Adipocyte (in vitro differentiated cells): ENCODE data around the gene ACO1.

Source experiments
- DNase-seq: peaks from one replicate; pipeline ENCODE4 v3.0.0-alpha.2; 2015; ENCODE audit warnings: low read depth
- H3K27me3 ChIP-seq: replicated peaks from 2 replicates; pipeline ENCODE4 v1.7.0; 2013; ENCODE audit warnings: mild to moderate bottlenecking, low read length, moderate library complexity; ENCODE audit not compliant: control insufficient read depth, insufficient read depth
- H3K36me3 ChIP-seq: 2 replicates; pipeline ENCODE4 v1.7.0; 2013; ENCODE audit warnings: low read length, mild to moderate bottlenecking, moderate library complexity; ENCODE audit not compliant: control insufficient read depth, insufficient read depth, severe bottlenecking
- H3K4me1 ChIP-seq: 2 replicates; pipeline ENCODE4 v1.7.0; 2013; ENCODE audit warnings: mild to moderate bottlenecking, low read length, moderate library complexity; ENCODE audit not compliant: control insufficient read depth, insufficient read depth
- H3K4me3 ChIP-seq: 2 replicates; pipeline ENCODE4 v1.7.0; 2013; ENCODE audit warnings: mild to moderate bottlenecking, low read length, moderate library complexity
- H3K9ac ChIP-seq: 2 replicates; pipeline ENCODE4 v1.7.0; 2013; ENCODE audit warnings: mild to moderate bottlenecking, low read length, moderate library complexity
- H3K9me3 ChIP-seq: 2 replicates; pipeline ENCODE4 v1.7.0; 2013; ENCODE audit warnings: mild to moderate bottlenecking, low read length, moderate library complexity; ENCODE audit not compliant: control insufficient read depth

ACO1 gene

DNA sequence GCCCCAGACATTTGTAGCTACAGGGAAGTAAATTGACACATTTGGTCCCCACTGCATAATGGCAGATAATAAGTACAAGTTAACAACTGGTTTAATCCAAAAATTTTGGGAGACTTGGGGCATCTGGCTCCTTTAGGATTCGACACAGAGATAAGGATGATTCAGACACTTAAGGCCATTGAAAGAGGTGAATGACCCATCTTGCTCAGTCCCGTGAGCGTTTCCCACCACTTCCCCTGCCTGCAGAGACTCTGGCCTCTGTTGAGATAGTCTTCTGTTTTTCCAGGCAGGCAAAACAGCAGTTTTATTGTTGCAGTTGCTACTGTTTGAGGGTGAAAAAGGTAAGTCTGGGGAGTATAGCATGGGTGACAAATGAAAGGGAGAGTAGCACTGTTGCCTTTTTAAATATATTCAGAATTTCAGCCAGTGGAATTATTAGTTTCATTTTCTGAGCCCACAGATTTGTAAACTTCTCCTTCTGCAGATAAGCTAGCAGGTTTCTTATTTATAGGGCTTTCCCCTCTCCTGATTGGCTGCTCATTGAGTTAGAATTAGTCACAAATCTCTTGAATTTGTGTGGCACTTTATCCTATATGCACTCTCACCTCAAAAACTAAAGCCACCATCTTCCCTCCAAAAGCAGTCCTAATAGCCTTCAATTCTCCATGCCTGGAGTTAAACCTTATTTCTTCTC is 19.3 kb downstream of the ACO1 start:
- Histone ChIP-seq H3K9ac (no peak overlapping the region), H3K36me3 (peaks cover 70% of the 10 kb centered on the region), H3K27me3 (no peaks in the 10 kb centered on the region)

DNA sequence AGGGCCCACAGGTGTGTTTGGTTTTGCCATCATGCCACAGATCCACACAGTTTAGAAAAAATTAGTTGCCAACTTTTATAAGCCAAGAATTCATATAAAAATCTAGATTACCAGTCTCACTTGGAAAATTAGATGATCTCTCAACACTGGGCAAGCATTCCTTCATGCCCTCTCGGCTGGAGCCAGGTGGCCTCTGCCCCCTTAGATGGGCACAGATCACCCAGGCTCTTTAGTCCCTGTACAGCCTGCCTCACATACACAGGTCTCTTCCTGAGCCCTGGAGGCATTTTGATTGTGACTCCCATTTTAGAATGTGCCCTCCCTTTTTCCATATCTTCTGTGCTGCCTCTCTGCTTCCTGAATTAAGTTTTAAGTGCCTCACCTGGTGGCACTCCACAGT is 20.0 kb downstream of the ACO1 start:
- DNase-seq = no peak
- Histone ChIP-seq H3K4me1 (peaks cover 27% of the 10 kb centered on the region), H3K27me3 (no peaks in the 10 kb centered on the region), H3K4me3 (no peak overlapping the region), H3K9ac (no peak overlapping the region), H3K36me3 (peaks cover 77% of the 10 kb centered on the region), H3K9me3 (peaks cover 14% of the 10 kb centered on the region)

More for the DNA sequence above, 19.3 kb downstream of the ACO1 start:
- Histone ChIP-seq H3K4me3 (no peak overlapping the region), H3K9me3 (peaks cover 14% of the 10 kb centered on the region), H3K4me1 (peaks cover 34% of the 10 kb centered on the region)
- DNase-seq = no peak

DNA sequence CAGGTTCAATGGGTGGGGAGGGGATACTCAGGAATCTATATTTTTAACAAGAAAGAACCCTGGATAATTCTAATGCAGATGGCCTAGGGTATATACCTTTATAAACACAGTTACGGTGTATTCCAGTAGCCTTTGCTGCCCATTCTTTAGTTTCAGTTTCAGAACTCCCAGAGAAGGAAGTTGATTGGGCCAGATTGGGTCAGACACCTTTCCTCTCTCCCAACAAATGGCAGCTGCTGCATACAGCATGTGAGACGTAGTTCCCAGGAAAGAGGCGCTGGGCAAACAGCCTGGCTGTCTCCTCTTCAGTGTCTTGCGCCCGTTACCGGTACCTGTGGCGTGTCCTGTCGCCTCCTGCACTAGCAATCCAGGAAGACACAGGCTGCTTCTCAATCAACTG is 20.4 kb downstream of the ACO1 start:
- Histone ChIP-seq H3K9me3 (peaks cover 14% of the 10 kb centered on the region), H3K9ac (no peak overlapping the region), H3K36me3 (peaks cover 81% of the 10 kb centered on the region), H3K4me1 (peaks cover 24% of the 10 kb centered on the region), H3K4me3 (no peak overlapping the region), H3K27me3 (no peaks in the 10 kb centered on the region)
- DNase-seq = no peak

DNA sequence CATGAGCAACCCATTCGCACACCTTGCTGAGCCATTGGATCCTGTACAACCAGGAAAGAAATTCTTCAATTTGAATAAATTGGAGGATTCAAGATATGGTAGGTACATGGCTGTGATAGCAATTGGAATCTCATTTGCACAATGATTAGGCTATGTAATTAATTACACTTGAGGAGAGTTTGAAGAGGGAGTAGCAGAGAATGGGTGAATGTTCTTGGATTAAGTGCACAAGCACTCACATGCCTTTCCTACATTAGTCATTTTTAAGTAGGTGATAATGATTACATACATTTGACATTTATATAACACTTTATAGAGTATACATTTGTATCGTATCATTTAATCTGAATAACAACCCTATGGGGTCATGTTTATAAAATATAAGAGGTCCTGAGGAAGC is 21.1 kb downstream of the ACO1 start:
- no peak for DNase-seq
- Histone ChIP-seq H3K27me3 (no peaks in the 10 kb centered on the region), H3K4me1 (peaks cover 24% of the 10 kb centered on the region), H3K9me3 (peaks cover 14% of the 10 kb centered on the region), H3K9ac (no peak overlapping the region), H3K36me3 (peaks cover 86% of the 10 kb centered on the region), H3K4me3 (no peak overlapping the region)

DNA sequence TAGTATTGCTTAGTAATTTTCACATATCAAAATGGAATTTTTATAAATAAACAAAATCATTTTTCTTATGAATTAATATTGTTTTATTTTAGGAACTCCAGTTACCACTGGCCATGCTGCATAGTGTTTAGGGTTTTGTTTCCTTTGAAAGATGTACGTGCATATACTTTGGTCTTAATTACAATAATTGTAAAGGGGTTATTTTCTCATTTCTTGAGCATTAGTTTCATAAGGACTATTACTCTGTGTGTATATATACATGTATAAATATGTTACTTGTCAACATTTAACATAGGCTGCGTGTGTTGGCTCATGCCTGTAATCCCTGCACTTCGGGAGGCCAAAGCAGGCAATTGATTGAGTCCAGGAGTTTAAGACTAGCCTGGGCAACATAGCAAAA is 21.6 kb downstream of the ACO1 start:
- Histone ChIP-seq H3K9me3 (peaks cover 14% of the 10 kb centered on the region), H3K27me3 (no peaks in the 10 kb centered on the region), H3K4me3 (no peak overlapping the region), H3K9ac (no peak overlapping the region), H3K36me3 (peaks cover 86% of the 10 kb centered on the region), H3K4me1 (peaks cover 24% of the 10 kb centered on the region)
- DNase-seq = no peak

DNA sequence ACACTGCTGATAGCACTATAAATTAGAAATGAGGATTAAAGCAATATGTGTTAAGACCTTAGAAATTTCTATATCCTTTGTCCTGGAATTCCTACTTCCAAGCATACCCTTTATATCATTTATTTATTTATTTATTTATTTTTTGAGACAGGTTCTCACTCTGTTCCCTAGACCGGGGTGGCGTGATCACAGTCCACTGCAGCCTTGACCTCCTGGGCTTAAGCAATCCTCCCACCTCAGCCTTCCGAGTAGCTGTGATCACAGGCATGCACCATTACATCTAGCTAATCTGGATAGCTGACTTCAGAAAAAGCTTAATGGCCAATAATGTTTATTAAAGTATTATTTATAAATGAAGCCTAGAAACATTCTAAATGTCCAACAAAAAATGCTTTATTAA is 27.3 kb downstream of the ACO1 start:
- H3K9me3 ChIP-seq = no peaks in the 10 kb centered on the region
- no peak overlapping the region for H3K9ac ChIP-seq
- no peaks in the 10 kb centered on the region for H3K27me3 ChIP-seq
- H3K4me1 ChIP-seq = peaks cover 34% of the 10 kb centered on the region
- no peak for DNase-seq
- peaks cover 87% of the 10 kb centered on the region for H3K36me3 ChIP-seq
- H3K4me3 ChIP-seq = no peak overlapping the region

DNA sequence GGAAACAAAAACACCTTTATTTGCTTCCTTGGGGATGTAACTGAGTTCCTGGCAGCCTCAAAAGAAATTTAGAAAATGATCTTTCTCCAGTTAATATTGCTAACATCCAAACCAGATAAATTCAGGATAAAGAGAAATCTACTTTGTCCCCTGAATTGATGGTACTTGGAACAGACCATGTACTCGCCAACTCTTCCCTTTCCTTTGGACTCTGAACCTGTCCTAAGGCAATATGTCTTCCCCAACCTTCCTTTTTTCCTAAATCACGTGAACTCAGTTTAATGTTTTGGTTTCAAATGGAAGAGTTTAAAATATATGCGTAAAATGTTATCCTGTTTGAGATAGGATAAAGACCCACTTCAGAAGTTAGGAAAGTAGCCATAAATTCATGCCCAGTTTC is 28.0 kb downstream of the ACO1 start:
- H3K4me3 ChIP-seq = no peak overlapping the region
- H3K4me1 ChIP-seq = peaks cover 35% of the 10 kb centered on the region
- H3K27me3 ChIP-seq = no peaks in the 10 kb centered on the region
- no peak for DNase-seq
- H3K9me3 ChIP-seq = no peaks in the 10 kb centered on the region
- peak overlapping the region; percentile 30 for H3K9ac ChIP-seq
- peaks cover 87% of the 10 kb centered on the region for H3K36me3 ChIP-seq

DNA sequence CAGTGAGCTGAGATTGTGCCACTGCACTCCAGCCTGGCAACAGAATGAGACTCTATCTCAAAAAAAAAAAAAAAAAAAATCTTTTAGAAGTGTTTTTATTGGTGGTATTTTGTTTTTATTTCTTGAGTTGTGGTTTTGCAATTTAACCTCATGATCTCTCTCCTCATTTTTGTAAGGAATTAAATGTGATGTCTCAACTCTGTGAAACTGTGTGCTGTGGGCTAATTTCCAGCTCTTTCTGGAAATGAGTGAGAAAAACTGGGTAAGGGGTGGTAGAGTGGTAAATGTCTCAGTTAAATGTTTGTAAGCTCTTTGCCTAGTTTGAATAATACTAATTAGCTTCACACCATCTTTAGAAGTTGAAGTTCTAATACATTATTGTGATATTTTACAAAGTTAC is 29.0 kb downstream of the ACO1 start:
- peak; percentile 83 for DNase-seq
- no peak overlapping the region for H3K4me3 ChIP-seq
- H3K27me3 ChIP-seq = no peaks in the 10 kb centered on the region
- H3K9ac ChIP-seq = peak overlapping the region; percentile 34
- peaks cover 87% of the 10 kb centered on the region for H3K36me3 ChIP-seq
- H3K9me3 ChIP-seq = no peaks in the 10 kb centered on the region
- H3K4me1 ChIP-seq = peaks cover 35% of the 10 kb centered on the region

DNA sequence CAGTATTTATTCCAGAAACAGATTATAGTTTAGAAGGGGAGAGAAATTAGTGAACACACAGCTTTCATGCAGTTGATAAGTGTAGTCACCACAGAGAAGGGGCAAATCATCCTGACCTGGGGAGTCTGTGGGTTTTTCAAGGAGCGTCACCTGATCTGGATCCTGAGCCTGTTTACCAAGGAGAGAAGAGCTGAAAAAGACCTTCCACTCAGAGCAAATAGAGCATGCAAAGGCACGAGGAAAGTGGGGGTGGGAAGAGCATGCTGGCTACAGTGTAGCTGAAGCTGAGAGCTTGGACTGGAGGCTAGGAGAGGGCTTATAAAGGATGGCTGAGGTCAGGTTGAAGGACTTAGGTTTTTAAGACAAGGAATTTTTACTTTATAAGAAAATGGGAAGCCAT is 30.4 kb downstream of the ACO1 start:
- H3K36me3 ChIP-seq = peaks cover 87% of the 10 kb centered on the region
- H3K9me3 ChIP-seq = no peaks in the 10 kb centered on the region
- H3K9ac ChIP-seq = no peak overlapping the region
- no peaks in the 10 kb centered on the region for H3K27me3 ChIP-seq
- no peak overlapping the region for H3K4me3 ChIP-seq
- peaks cover 37% of the 10 kb centered on the region for H3K4me1 ChIP-seq
- no peak for DNase-seq

DNA sequence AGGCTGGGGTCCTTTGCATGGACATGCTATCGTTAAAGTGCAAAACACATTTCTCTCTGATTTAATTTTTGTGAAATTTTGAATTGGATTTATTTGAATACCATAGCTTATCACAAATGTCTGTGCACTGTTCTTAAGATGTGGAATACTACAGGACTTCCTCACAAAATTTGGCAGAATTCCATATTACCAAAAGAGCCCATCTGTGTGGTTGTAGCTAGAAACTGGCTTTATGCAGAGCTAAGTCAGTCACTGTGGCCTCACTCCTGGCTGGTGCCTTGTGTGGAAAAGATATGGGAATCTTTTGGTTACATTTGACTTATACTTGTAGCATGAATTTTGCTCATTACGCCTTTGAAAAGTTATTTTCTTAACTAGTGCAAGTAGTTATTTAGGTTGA is 35.5 kb downstream of the ACO1 start:
- H3K36me3 ChIP-seq = peaks cover 99% of the 10 kb centered on the region
- no peak for DNase-seq

DNA sequence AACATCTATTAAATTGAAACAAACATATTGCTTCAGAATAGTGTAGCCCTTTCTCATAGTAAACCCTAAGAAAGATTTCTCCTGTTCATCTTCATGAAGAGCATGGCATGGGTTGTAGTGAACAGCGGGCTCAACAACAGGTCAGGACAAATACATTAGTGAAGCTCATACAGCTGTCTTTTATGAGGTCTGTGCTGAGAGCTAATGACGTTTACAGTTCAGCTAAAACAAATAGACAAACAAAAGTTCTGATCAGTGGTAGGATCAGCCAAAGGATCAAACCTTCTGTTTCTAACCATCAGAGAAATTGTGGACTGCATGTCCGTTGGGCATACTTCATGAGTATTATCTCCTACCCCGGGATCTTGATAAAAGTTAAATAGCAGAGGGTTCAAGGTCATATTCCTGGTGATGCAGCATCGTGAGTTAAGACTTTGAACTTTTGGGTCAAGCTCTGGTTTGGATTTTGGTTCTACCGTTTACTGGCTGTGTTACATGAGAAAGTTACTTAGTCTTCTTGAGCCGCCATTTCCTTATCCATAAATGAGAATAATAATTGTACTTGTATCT is 37.9 kb downstream of the ACO1 start:
- peaks cover 99% of the 10 kb centered on the region for H3K36me3 ChIP-seq
- DNase-seq = no peak
- no peak overlapping the region for H3K9ac ChIP-seq
- H3K27me3 ChIP-seq = no peaks in the 10 kb centered on the region
- H3K9me3 ChIP-seq = no peaks in the 10 kb centered on the region
- H3K4me3 ChIP-seq = no peak overlapping the region
- H3K4me1 ChIP-seq = peaks cover 26% of the 10 kb centered on the region

More for the DNA sequence above, 35.5 kb downstream of the ACO1 start:
- H3K4me1 ChIP-seq = peaks cover 16% of the 10 kb centered on the region
- no peak overlapping the region for H3K9ac ChIP-seq
- no peaks in the 10 kb centered on the region for H3K27me3 ChIP-seq
- no peak overlapping the region for H3K4me3 ChIP-seq
- H3K9me3 ChIP-seq = no peaks in the 10 kb centered on the region

DNA sequence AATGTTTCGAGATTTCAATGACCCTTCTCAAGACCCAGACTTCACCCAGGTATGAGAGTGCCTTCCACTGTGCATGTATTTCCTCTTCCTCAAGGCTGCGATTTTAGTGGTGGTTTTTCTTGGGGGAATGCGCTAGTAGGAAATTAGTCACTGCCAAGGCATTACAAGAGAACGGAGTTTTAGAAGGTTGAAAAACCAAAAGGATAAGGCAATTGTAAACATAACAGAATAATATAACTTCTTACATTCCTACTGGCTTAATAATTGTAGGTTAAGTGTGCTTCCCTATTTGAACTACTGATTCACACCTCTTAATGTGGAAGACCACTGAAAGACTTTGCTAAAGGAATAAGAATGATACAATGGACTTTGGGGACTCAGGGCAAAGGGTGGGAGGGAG is 38.9 kb downstream of the ACO1 start:
- Histone ChIP-seq H3K9me3 (no peaks in the 10 kb centered on the region), H3K4me1 (peaks cover 29% of the 10 kb centered on the region), H3K27me3 (no peaks in the 10 kb centered on the region), H3K36me3 (peaks cover 99% of the 10 kb centered on the region), H3K9ac (no peak overlapping the region), H3K4me3 (no peak overlapping the region)
- peak; percentile 45 for DNase-seq
